HG02885 (cell line): Measurements from ENCODE around the gene STX12.
"Not testable (repeated sequence)": the region's sequence is repeated elsewhere in the genome, so short reads cannot be mapped to it uniquely, and the experiment has no call there.

ENCODE experiments used
- ATAC-seq: cut with Tn5 transposase; IDR thresholded peaks from one replicate; pipeline ENCODE4 v1.9.1; 2021; ENCODE audit warnings: mild to moderate bottlenecking; ENCODE audit not compliant: unreplicated experiment, poor library complexity

The STX12 gene

GRCh38 chr1:27773826-27774445 lies 917 bp downstream of the STX12 start:
- ATAC-seq: no peak

GRCh38 chr1:27774654-27775053 lies 1.6 kb downstream of the STX12 start:
- ATAC-seq: no peak

- ATAC-seq: not testable (repeated sequence)
Measured at GRCh38 chr1:27775336-27775735, 2.3 kb downstream of the STX12 start.

GRCh38 chr1:27776276-27776675 lies 3.3 kb downstream of the STX12 start:
- not testable (repeated sequence) for ATAC-seq

GRCh38 chr1:27778056-27778455 lies 5.0 kb downstream of the STX12 start:
- ATAC-seq: no peak

- no peak for ATAC-seq
Measured at GRCh38 chr1:27779122-27779521, 6.1 kb downstream of the STX12 start.

- no peak for ATAC-seq
Measured at GRCh38 chr1:27782950-27783349, 9.9 kb downstream of the STX12 start.

GRCh38 chr1:27784700-27785099 lies 11.7 kb downstream of the STX12 start:
- no peak for ATAC-seq

GRCh38 chr1:27785781-27786455 lies 12.9 kb downstream of the STX12 start:
- ATAC-seq: no peak

- no peak for ATAC-seq
Measured at GRCh38 chr1:27787895-27788294, 14.9 kb downstream of the STX12 start.

GRCh38 chr1:27789540-27790041 lies 16.6 kb downstream of the STX12 start:
- no peak for ATAC-seq

- not testable (repeated sequence) for ATAC-seq
Measured at GRCh38 chr1:27790270-27790669, 17.3 kb downstream of the STX12 start.

- ATAC-seq: no peak
Measured at GRCh38 chr1:27795601-27796000, 22.6 kb downstream of the STX12 start.

GRCh38 chr1:27804791-27805190 lies 31.8 kb downstream of the STX12 start:
- ATAC-seq: no peak

- no peak for ATAC-seq
Measured at GRCh38 chr1:27806758-27807157, 33.7 kb downstream of the STX12 start.

- no peak for ATAC-seq
Measured at GRCh38 chr1:27807385-27807784, 34.4 kb downstream of the STX12 start.

- not testable (repeated sequence) for ATAC-seq
Measured at GRCh38 chr1:27808131-27808530, 35.1 kb downstream of the STX12 start.

GRCh38 chr1:27809883-27810282 lies 36.9 kb downstream of the STX12 start:
- ATAC-seq: no peak

GRCh38 chr1:27811741-27812500 lies 38.9 kb downstream of the STX12 start:
- no peak for ATAC-seq

GRCh38 chr1:27816921-27817630 lies 44.1 kb downstream of the STX12 start:
- no peak for ATAC-seq
